Measurements from ENCODE around the gene C12orf60.

DNA sequence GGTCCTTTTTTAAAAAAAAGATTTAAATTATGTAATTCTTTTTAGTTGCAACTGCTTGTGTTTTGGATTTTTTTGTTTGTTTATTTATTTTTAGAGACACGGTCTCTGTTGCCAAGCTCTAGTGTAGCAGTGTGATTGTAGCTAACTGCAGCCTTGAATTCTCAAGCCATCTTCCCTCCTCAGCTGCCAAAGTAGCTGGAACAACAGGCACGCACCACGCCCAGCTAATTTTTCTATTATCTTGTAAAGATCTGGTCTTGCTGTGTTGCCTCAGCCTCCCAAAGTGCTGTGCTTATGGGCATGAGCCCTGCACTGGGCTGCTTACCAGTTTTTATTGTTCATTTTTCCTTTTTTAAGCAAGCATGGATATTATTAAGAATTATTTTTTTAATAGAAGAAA is 50.5 kb downstream of the C12orf60 start:
- TF ChIP-seq CTCF (IDR thresholded peaks at IDR 0.05) = no peak
- TF ChIP-seq POLR2A (IDR thresholded peaks at IDR 0.05) = no peak
